Measurements from ENCODE around the gene TXNRD1.

The TXNRD1 gene

DNA sequence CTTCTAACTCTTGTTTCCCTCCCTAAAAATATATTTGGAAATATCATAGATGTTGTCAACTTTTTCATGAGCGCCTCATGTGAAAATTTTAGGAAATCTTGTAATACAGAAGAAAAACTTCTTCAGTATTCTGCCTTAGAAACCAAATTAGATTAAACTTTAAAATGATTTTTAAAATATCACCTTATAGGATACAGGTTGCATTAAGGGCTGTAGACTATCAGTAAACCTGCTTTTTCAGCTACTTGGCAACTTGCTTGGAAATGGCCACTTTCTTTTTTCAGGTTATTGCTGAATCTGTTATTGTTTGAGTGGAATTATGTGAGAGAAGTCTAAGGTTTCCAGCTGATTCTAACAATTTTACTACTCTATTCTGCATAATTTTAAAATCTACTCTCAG, 97.1 kb downstream of the TXNRD1 start:
- Histone ChIP-seq H3K9me3 (ENCODE audit: control insufficient read depth, low read length) (no peaks in the 10 kb centered on the region), H3K36me3 (ENCODE audit: control insufficient read depth, insufficient read depth, low read length) (peaks cover 53% of the 10 kb centered on the region), H3K27ac (ENCODE audit: insufficient read depth, low read depth, low read length, poor library complexity, severe bottlenecking) (no peak overlapping the region), H3K27me3 (ENCODE audit: control insufficient read depth, insufficient read depth, low read length, poor library complexity, severe bottlenecking) (no peaks in the 10 kb centered on the region), H3K4me3 (ENCODE audit: insufficient read depth, low read depth, low read length) (no peak overlapping the region), H3K4me1 (ENCODE audit: control insufficient read depth, insufficient read depth, low read length) (no peaks in the 10 kb centered on the region)
- WGBS, 2 experiments: 83% methylated on average over 1 of the region's 1 CpG; no CpG with 5 or more reads in 1 of the 2 experiments

DNA sequence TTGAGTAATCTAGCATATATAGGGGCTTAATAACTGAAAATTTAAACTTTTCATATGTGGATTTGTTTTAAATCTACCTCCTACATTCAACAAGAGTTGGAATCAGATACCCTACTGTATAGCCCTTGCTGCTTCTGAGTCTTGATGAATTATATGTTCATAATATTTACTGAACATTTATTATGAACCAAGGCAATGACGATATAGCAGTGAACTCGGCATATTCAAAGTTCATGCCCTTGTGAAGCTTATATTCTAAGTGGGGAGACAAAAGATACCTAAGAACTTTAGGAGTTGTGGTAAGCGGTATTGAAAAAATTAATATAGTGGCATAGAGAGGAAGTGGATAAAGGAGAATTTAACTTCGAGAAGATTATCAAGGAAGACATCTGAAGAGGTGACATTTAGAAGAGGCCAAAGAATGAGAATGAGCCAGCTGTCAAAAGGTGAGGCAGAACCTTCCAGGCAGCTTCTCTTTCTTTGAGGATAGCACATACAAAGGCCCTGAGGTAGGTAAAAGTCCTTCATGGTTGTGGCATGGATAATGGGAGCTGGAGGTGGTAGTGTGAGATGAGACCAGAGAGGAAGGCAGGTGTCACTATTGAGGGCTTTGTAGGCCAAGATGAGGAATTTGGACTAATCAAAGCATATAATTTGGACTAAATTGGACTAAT, 98.1 kb downstream of the TXNRD1 start:
- 73% methylated on average over 4 of the region's 4 CpGs for WGBS, 2 experiments
- Histone ChIP-seq H3K4me1 (ENCODE audit: control insufficient read depth, insufficient read depth, low read length) (no peaks in the 10 kb centered on the region), H3K27ac (ENCODE audit: insufficient read depth, low read depth, low read length, poor library complexity, severe bottlenecking) (no peak overlapping the region), H3K36me3 (ENCODE audit: control insufficient read depth, insufficient read depth, low read length) (peaks cover 53% of the 10 kb centered on the region), H3K9me3 (ENCODE audit: control insufficient read depth, low read length) (no peaks in the 10 kb centered on the region), H3K27me3 (ENCODE audit: control insufficient read depth, insufficient read depth, low read length, poor library complexity, severe bottlenecking) (no peaks in the 10 kb centered on the region), H3K4me3 (ENCODE audit: insufficient read depth, low read depth, low read length) (no peak overlapping the region)

DNA sequence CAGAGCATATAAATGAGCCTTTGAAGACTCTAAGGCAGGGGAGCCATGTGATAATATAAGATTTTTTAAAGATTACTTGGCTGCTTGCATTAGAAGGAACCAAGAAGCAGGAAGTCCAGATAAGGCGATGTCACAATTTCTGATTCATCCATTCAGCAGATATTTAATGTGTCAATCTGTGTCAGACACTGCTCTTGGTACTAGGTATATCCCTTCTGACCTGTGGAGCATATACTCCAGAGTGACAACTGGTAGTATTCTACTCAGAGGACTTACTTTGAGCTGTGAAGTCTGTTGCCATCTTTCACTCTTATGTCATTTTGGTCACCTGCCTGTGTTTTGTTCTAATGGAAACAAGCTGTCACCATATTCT, 98.6 kb downstream of the TXNRD1 start:
- peaks cover 53% of the 10 kb centered on the region for H3K36me3 ChIP-seq (ENCODE audit: control insufficient read depth, insufficient read depth, low read length)
- H3K27me3 ChIP-seq (ENCODE audit: control insufficient read depth, insufficient read depth, low read length, poor library complexity, severe bottlenecking): no peaks in the 10 kb centered on the region
- 96% methylated on average over 1 of the region's 1 CpG for WGBS, 2 experiments

DNA sequence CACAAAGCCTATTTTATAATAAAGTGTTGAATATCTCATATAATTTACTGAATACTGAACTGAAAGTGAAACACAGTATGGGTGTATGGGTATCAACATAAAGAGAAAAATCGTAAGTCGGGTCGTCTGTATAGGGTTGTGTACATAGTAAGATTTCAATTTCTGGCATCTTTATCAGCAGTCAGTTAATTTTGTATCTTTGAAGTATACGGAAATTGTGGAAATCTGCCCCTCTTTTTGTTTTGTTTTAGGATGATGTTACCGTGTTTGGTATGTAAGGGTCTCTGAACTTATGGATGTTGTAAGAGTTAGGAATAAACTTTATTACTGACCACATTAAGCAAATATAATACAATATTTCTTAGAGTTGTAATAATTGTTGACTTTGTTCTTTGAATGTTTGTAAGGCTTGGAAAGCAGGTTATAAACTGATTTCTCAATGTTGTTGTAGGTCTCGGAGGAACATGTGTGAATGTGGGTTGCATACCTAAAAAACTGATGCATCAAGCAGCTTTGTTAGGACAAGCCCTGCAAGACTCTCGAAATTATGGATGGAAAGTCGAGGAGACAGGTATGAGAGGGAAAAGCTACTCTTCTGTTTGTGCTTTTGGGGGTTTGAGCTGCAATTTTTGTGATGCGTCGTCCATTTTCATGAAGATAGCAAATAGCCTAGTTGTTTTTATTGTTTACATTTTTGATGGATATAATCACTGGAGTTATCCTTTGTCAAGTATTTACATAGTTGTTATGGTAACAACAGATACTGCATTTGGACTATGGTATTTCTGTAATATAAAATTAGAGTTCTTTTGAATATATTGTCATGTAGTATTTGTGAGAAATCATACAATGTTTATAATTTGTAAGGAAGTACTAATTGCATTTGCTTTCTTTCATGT, 100.0 kb downstream of the TXNRD1 start:
- Histone ChIP-seq H3K4me1 (ENCODE audit: control insufficient read depth, insufficient read depth, low read length) (no peaks in the 10 kb centered on the region), H3K9me3 (ENCODE audit: control insufficient read depth, low read length) (no peaks in the 10 kb centered on the region), H3K27ac (ENCODE audit: insufficient read depth, low read depth, low read length, poor library complexity, severe bottlenecking) (no peak overlapping the region), H3K4me3 (ENCODE audit: insufficient read depth, low read depth, low read length) (no peak overlapping the region), H3K27me3 (ENCODE audit: control insufficient read depth, insufficient read depth, low read length, poor library complexity, severe bottlenecking) (no peaks in the 10 kb centered on the region), H3K36me3 (ENCODE audit: control insufficient read depth, insufficient read depth, low read length) (peaks cover 61% of the 10 kb centered on the region)
- 90 to 91% methylated on average over 9 to 10 of the region's 10 CpGs for WGBS, 2 experiments

More for the DNA sequence above, 98.6 kb downstream of the TXNRD1 start:
- H3K4me3 ChIP-seq (ENCODE audit: insufficient read depth, low read depth, low read length): no peak overlapping the region
- H3K27ac ChIP-seq (ENCODE audit: insufficient read depth, low read depth, low read length, poor library complexity, severe bottlenecking): no peak overlapping the region
- H3K4me1 ChIP-seq (ENCODE audit: control insufficient read depth, insufficient read depth, low read length): no peaks in the 10 kb centered on the region
- no peaks in the 10 kb centered on the region for H3K9me3 ChIP-seq (ENCODE audit: control insufficient read depth, low read length)

DNA sequence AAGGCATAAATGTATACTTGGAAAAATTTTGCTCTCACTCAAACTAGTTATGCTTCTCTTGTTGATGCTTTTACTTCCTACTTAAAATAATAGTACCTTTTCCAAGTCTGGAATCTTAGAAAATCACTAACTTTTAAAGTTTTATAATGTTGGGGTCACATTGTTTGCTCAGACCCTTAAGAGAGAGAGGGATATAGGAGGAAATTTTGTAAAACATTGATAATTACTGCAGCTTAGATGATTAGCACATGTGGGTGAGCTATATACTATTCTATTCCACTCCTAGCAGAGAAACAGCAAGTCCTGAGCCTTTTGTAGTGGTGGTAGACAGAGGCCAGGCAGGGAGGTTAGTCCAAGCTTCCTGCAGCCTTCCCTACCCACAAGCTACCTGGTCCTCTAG, 101.4 kb downstream of the TXNRD1 start:
- Histone ChIP-seq H3K27ac (ENCODE audit: insufficient read depth, low read depth, low read length, poor library complexity, severe bottlenecking) (no peak overlapping the region), H3K27me3 (ENCODE audit: control insufficient read depth, insufficient read depth, low read length, poor library complexity, severe bottlenecking) (no peaks in the 10 kb centered on the region), H3K9me3 (ENCODE audit: control insufficient read depth, low read length) (no peaks in the 10 kb centered on the region), H3K4me3 (ENCODE audit: insufficient read depth, low read depth, low read length) (no peak overlapping the region), H3K36me3 (ENCODE audit: control insufficient read depth, insufficient read depth, low read length) (peaks cover 68% of the 10 kb centered on the region), H3K4me1 (ENCODE audit: control insufficient read depth, insufficient read depth, low read length) (no peaks in the 10 kb centered on the region)

DNA sequence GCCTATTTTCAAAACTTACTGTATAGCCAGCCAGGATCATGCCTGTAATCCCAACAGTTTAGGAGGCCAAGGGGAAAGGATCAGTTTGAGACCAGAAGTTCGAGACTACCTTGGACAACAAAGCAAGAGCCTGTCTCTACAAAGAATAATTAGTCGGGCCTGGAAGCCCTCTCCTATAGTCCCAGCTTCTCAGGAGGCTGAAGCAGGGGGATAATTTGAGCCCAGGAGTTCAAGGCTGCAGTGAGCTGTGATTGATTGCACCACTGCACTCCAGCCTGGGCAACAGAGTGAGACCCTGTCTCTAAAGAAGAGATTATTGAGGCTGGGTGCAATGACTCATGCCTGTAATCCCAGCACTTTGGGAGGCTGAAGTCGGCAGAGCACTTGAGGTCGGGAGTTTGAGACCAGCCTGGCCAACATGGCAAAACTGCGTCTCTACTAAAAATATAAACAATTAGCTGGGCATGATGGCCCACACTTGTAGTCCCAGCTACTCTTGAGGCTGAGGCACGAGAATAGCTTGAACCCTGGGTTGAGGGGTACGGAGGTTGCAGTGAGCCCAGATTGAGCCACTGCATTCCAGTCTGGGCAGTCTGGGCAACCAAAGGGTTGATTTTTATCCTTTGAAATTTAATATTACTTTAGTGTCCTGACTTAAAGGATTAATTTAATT, 102.1 kb downstream of the TXNRD1 start:
- no peak overlapping the region for H3K27ac ChIP-seq (ENCODE audit: insufficient read depth, low read depth, low read length, poor library complexity, severe bottlenecking)
- H3K4me3 ChIP-seq (ENCODE audit: insufficient read depth, low read depth, low read length): no peak overlapping the region
- H3K36me3 ChIP-seq (ENCODE audit: control insufficient read depth, insufficient read depth, low read length): peaks cover 66% of the 10 kb centered on the region
- WGBS, 2 experiments: 92 to 95% methylated on average over 7 of the region's 7 CpGs
- no peaks in the 10 kb centered on the region for H3K9me3 ChIP-seq (ENCODE audit: control insufficient read depth, low read length)
- no peaks in the 10 kb centered on the region for H3K4me1 ChIP-seq (ENCODE audit: control insufficient read depth, insufficient read depth, low read length)
- no peaks in the 10 kb centered on the region for H3K27me3 ChIP-seq (ENCODE audit: control insufficient read depth, insufficient read depth, low read length, poor library complexity, severe bottlenecking)

DNA sequence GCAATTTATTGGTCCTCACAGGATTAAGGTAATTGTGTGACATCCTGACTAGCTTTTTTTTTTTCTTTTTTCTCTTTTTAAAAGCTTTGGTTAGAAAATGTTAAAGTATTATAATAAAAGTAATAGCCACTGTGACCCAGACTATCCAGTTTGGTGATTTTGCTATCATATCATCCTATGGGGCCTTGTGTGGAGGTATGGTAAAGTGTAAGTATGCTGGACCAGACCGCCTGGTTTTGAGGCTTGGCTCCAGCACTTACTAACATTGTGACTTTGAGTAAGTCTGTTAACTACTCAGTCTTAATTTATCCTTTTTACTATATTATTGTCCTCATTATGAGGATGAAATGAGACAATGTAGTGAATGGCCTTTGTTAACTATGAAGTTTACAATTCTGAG, 103.4 kb downstream of the TXNRD1 start:
- 86% methylated on average over 1 of the region's 1 CpG; no CpG with 5 or more reads in 1 of the 2 experiments for WGBS, 2 experiments
- Histone ChIP-seq H3K36me3 (ENCODE audit: control insufficient read depth, insufficient read depth, low read length) (peaks cover 56% of the 10 kb centered on the region), H3K9me3 (ENCODE audit: control insufficient read depth, low read length) (no peaks in the 10 kb centered on the region)

DNA sequence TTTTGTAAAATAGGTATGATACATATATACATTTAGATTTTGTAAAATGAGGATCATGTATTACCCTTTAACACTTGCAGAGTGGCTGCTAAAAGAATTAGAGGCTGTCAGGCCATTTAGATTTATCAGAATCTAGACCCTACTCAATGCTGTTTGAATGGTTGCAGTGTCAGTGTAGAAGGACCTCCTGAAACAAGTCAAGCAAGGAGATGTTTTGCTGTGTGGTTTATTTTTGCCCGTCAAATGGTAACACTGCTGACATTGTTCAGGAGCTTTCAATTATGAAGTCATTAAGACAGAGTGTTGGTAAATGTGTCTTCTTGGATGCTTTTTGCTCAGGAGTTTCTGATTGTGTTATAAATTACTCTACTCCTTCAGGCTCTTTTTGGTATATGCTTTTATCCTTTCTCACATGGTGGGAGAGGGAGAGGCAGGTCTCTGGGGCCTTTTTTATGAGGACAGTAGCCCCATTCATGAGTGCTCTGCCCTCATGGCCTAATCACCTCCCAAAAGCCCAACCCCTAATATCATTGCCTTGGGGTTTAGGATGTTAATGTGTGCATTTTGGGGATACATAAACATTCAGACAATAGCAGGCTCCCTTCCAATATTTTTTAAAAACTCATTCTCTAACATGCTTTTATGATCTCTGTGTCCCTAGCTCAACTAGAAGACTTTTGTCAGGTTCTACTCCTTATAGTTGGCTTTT, 104.5 kb downstream of the TXNRD1 start:
- Histone ChIP-seq H3K4me3 (ENCODE audit: insufficient read depth, low read depth, low read length) (no peak overlapping the region), H3K36me3 (ENCODE audit: control insufficient read depth, insufficient read depth, low read length) (peaks cover 49% of the 10 kb centered on the region), H3K4me1 (ENCODE audit: control insufficient read depth, insufficient read depth, low read length) (no peaks in the 10 kb centered on the region), H3K9me3 (ENCODE audit: control insufficient read depth, low read length) (no peaks in the 10 kb centered on the region), H3K27me3 (ENCODE audit: control insufficient read depth, insufficient read depth, low read length, poor library complexity, severe bottlenecking) (no peaks in the 10 kb centered on the region), H3K27ac (ENCODE audit: insufficient read depth, low read depth, low read length, poor library complexity, severe bottlenecking) (no peak overlapping the region)
- 91 to 95% methylated on average over 1 of the region's 1 CpG for WGBS, 2 experiments

More for the DNA sequence above, 103.4 kb downstream of the TXNRD1 start:
- Histone ChIP-seq H3K4me1 (ENCODE audit: control insufficient read depth, insufficient read depth, low read length) (no peaks in the 10 kb centered on the region), H3K4me3 (ENCODE audit: insufficient read depth, low read depth, low read length) (no peak overlapping the region), H3K27ac (ENCODE audit: insufficient read depth, low read depth, low read length, poor library complexity, severe bottlenecking) (no peak overlapping the region), H3K27me3 (ENCODE audit: control insufficient read depth, insufficient read depth, low read length, poor library complexity, severe bottlenecking) (no peaks in the 10 kb centered on the region)

DNA sequence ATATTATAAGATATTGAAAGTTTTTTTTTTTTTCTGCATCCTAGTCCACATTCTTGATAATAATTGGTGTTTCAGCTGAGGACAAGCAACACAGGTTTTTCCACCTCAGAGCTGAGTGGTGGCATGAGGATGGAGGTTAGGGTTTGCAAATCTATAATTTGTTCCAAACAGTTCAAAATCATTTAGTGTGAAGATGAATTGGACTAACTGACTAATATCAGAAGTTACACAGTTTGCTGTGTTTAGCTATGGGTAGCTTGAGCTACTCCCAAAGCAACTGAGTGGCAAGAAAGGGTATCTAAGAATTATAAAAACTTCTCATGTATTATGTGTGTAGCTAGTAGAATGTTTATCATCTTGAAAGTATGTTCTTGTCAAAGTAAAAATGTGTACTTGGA, 105.0 kb downstream of the TXNRD1 start:
- Histone ChIP-seq H3K4me3 (ENCODE audit: insufficient read depth, low read depth, low read length) (no peak overlapping the region), H3K27me3 (ENCODE audit: control insufficient read depth, insufficient read depth, low read length, poor library complexity, severe bottlenecking) (no peaks in the 10 kb centered on the region), H3K4me1 (ENCODE audit: control insufficient read depth, insufficient read depth, low read length) (no peaks in the 10 kb centered on the region), H3K27ac (ENCODE audit: insufficient read depth, low read depth, low read length, poor library complexity, severe bottlenecking) (no peak overlapping the region), H3K9me3 (ENCODE audit: control insufficient read depth, low read length) (no peaks in the 10 kb centered on the region), H3K36me3 (ENCODE audit: control insufficient read depth, insufficient read depth, low read length) (peaks cover 47% of the 10 kb centered on the region)

DNA sequence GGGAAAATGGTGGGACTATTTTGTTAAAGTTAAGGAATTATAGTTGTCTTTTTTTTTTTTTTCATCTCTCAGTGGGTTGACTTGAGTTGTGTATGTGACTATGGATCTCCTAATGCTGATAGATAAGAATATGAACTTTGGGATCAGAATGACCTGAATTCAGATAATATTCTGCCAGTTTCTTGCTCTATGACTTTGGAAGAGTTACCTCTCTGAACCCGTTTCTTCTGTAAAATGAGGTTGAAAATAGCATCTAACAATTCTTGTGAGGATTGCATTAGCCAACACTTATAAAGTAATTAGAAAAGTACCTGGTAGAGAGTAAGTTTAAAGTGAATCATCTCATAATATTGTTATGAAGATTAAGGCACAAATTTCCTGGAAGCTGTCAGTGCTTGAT, 106.4 kb downstream of the TXNRD1 start:
- Histone ChIP-seq H3K27ac (ENCODE audit: insufficient read depth, low read depth, low read length, poor library complexity, severe bottlenecking) (no peak overlapping the region), H3K4me1 (ENCODE audit: control insufficient read depth, insufficient read depth, low read length) (no peaks in the 10 kb centered on the region), H3K36me3 (ENCODE audit: control insufficient read depth, insufficient read depth, low read length) (peaks cover 42% of the 10 kb centered on the region), H3K27me3 (ENCODE audit: control insufficient read depth, insufficient read depth, low read length, poor library complexity, severe bottlenecking) (no peaks in the 10 kb centered on the region), H3K4me3 (ENCODE audit: insufficient read depth, low read depth, low read length) (no peak overlapping the region), H3K9me3 (ENCODE audit: control insufficient read depth, low read length) (no peaks in the 10 kb centered on the region)
- 80 to 100% methylated on average over 1 of the region's 1 CpG for WGBS, 2 experiments
